Lower lobe of right lung (tissue), 2 donors: Measurements from ENCODE around the gene PKP4. TPM values are rescaled to one million over a fixed set of nuclear protein-coding genes. Genes with fewer than 3 reads are reported as not detected.

Experiments
- ATAC-seq, 2 donors: fragments of 200-7000 bp; cut with Tn5 transposase; one replicate each; pipeline ENCODE4 v1.9.1; 2020 to 2022; ENCODE audit warnings: mild to moderate bottlenecking in 2 of 2, moderate library complexity in 2 of 2
- DNase-seq: peaks from one replicate; pipeline ENCODE4 v3.0.0-alpha.2; 2020
- H3K27ac ChIP-seq: fragments of 200-600 bp; one replicate; pipeline ENCODE4 v1.8.0; 2022
- H3K27me3 ChIP-seq: fragments of 200-600 bp; one replicate; pipeline ENCODE4 v1.8.0; 2022; ENCODE audit warnings: low read depth
- H3K36me3 ChIP-seq: fragments of 200-600 bp; one replicate; pipeline ENCODE4 v1.8.0; 2022; ENCODE audit warnings: mild to moderate bottlenecking
- H3K4me1 ChIP-seq: fragments of 200-600 bp; one replicate; pipeline ENCODE4 v1.8.0; 2022
- H3K4me3 ChIP-seq: fragments of 200-600 bp; one replicate; pipeline ENCODE4 v1.8.0; 2022; ENCODE audit warnings: mild to moderate bottlenecking
- H3K9me3 ChIP-seq: fragments of 200-600 bp; one replicate; pipeline ENCODE4 v1.8.0; 2022
- intact Hi-C: fragments of 100-400 bp; cut with DNase I; formaldehyde crosslinking; loops from one replicate; pipeline ENCODE4 v1.11.0; 2022
- total RNA-seq: library from RNA; stranded (reverse); fragmentation: NEBNext Ultra II Directional; extraction: Animal tissue kit (Norgen Biotek cat#: 25700); gene quantifications from one replicate; pipeline ENCODE4 v1.2.1, GENCODE V29; 2021
- TF ChIP-seq, protein P1 (sequence below): fragments of 200-600 bp; IDR thresholded peaks from one replicate; pipeline ENCODE4 v1.8.0; 2022; ENCODE audit warnings: antibody characterized with exemption, mild to moderate bottlenecking
- donor health status: DM: no; HTN: yes; CAD: no; lungs with severe emphysema.

PKP4 gene
- total RNA-seq, 1 donor from 2014 or later: 57.0 TPM

DNA sequence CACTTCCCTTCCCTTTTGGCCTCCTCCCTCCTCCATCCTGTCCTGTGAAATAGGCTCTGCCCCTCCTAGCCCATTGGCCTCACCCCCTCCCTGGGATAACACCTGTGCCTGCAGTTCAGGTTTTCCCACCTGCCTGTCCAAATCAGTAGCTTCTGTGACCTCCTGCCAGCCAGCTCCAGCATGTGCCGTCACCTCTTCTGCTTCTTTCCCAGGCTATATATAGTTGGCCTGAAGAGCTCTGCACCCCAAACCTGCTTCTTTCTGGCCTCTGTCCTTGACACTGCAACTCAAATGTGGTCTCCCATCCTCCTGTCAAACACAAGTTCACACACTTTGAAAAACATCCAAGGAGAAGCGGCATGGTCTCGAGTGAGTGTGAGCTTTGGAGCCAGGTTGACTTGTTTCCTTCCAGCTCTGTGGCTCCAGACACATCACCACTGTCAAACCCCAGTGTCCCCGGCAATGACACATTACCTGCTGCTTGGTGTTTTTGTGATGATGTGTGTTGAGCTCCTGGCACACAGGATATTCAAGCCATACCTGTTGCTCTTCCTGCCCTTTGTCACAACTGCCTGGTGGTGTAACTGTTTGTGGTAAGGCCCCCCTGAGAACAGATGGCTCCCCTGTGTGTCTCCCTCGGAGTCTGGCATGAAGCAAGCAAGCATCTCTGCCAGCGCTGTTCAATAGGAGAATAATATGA is 194.8 kb downstream of the PKP4 start:
- no peaks in the 10 kb centered on the region for H3K27me3 ChIP-seq
- no peaks in the 10 kb centered on the region for H3K9me3 ChIP-seq
- intact Hi-C loops: no loop called here
- H3K27ac ChIP-seq: no peak overlapping the region
- no peaks in the 10 kb centered on the region for H3K36me3 ChIP-seq
- TF ChIP-seq, protein P1, sequence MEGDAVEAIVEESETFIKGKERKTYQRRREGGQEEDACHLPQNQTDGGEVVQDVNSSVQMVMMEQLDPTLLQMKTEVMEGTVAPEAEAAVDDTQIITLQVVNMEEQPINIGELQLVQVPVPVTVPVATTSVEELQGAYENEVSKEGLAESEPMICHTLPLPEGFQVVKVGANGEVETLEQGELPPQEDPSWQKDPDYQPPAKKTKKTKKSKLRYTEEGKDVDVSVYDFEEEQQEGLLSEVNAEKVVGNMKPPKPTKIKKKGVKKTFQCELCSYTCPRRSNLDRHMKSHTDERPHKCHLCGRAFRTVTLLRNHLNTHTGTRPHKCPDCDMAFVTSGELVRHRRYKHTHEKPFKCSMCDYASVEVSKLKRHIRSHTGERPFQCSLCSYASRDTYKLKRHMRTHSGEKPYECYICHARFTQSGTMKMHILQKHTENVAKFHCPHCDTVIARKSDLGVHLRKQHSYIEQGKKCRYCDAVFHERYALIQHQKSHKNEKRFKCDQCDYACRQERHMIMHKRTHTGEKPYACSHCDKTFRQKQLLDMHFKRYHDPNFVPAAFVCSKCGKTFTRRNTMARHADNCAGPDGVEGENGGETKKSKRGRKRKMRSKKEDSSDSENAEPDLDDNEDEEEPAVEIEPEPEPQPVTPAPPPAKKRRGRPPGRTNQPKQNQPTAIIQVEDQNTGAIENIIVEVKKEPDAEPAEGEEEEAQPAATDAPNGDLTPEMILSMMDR: no peak
- no peak overlapping the region for H3K4me3 ChIP-seq
- no peaks in the 10 kb centered on the region for H3K4me1 ChIP-seq
- ATAC-seq (no peak), DNase-seq (no peak)

DNA sequence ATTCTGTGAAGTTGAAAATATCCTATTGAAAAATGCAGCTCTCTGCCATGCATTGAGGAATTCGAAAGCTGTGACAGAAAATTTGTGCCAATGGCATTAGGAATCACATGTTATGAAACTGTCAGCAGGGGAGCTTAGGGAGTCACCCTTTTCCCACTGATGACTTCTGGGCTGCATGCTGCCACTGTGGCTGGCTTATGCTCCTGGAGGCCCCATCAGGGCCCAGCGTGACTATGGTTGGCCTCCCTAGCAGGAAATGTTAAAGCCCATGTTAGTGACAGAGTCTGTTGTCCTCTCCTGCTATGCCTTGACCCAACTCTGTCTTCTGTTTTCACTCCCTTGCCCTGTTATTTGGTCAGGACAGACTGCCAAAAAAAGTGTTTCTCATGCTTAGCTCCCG is 198.9 kb downstream of the PKP4 start:
- no peak overlapping the region for H3K4me3 ChIP-seq
- no peaks in the 10 kb centered on the region for H3K9me3 ChIP-seq
- H3K36me3 ChIP-seq: peaks cover 3% of the 10 kb centered on the region
- intact Hi-C loops: no loop called here
- no peaks in the 10 kb centered on the region for H3K4me1 ChIP-seq
- H3K27me3 ChIP-seq: no peaks in the 10 kb centered on the region
- TF ChIP-seq, protein P1: no peak
- DNase-seq (no peak), ATAC-seq (no peak)
- no peak overlapping the region for H3K27ac ChIP-seq

DNA sequence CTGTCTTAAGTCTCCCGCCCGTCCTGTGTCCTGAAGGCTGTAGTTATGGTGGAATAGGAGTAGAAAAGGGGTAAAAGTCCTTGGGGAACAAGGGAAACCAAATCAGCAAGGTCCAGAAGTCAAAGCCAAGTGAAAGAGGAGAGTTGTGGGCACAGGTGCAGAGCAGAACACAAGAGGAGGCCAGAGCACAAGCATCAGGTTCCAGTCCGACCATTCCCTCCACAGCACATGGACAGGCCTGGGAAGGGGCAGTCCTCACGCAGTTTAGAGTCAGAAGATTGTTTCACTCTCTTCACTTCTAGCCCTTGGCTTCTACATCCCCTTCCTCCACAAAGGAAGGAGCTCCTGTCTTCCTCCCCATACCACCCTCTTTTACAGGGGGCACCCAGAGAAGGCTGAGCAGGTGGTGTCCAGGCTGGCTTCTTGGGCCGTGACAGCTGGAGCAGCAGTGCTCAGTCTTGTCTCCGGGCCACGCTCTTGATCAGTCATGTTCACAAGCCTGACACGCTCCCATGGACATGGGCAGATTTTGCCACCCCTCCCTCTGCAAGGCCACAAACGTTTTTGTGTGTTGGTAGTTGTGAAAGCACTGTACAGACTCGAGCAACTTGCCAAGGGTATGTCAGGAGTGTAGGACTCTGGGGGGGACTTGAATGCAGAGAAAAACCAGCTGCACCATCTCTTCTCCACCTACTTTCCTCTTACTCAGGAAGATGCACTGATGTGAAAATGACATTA is 199.9 kb downstream of the PKP4 start:
- peaks cover 14% of the 10 kb centered on the region for H3K36me3 ChIP-seq
- intact Hi-C loops: no loop called here
- H3K27ac ChIP-seq: no peak overlapping the region
- ATAC-seq: no peak
- H3K27me3 ChIP-seq: no peaks in the 10 kb centered on the region
- TF ChIP-seq, protein P1: no peak
- no peaks in the 10 kb centered on the region for H3K9me3 ChIP-seq
- no peak for DNase-seq
- no peaks in the 10 kb centered on the region for H3K4me1 ChIP-seq
- H3K4me3 ChIP-seq: no peak overlapping the region

DNA sequence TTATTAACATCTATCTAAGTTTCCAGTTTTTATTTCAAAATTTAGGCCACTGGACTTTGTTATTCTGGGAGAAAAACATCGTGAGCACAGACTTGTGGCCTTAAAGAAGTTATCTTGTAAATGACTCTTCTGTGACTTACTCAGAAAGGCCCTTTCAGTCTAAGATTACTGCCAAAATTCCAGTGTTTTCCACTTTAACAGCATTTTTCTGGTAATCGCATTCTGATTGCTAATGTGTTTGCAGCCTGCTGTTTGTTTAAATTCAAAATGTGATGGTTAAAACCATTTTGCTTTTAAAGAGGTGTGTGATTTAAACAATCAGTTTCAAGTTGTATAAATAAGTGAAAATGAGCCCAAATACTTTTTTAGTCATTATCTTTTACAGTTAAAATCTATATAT is 201.6 kb downstream of the PKP4 start:
- H3K4me1 ChIP-seq: no peaks in the 10 kb centered on the region
- DNase-seq (no peak), ATAC-seq (no peak)
- no peaks in the 10 kb centered on the region for H3K27me3 ChIP-seq
- TF ChIP-seq, protein P1: no peak
- no peak overlapping the region for H3K4me3 ChIP-seq
- H3K9me3 ChIP-seq: no peaks in the 10 kb centered on the region
- H3K36me3 ChIP-seq: peaks cover 31% of the 10 kb centered on the region
- intact Hi-C loops: no loop called here
- no peak overlapping the region for H3K27ac ChIP-seq

DNA sequence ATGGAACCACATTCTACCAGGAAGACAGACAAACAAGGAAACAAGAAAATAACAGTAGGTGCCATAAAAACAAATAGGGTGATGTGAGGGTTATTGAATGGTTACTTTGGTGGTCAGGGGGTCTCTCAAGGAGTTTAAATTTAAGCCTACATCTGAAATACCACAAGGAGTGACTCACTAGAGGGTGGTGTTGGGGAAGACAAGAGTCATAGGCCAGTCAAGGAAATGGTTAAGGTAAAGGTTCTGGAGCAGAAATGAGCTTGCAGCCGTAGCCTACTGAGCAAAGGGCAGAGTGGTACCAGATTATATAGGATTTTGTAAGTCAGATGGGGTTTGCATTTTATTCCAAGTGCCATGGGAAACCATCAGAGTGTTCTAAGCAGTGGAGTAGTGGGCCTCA is 202.7 kb downstream of the PKP4 start:
- ATAC-seq: no peak
- no peak for DNase-seq
- intact Hi-C loops: no loop called here
- Histone ChIP-seq H3K27me3 (no peaks in the 10 kb centered on the region), H3K4me3 (no peak overlapping the region), H3K9me3 (no peaks in the 10 kb centered on the region), H3K36me3 (peaks cover 41% of the 10 kb centered on the region), H3K4me1 (no peaks in the 10 kb centered on the region), H3K27ac (no peak overlapping the region)
- TF ChIP-seq, protein P1: no peak
